Activated CD8-positive, alpha-beta memory T cell treated with anti-CD3 and anti-CD28 coated beads for 36 hours (primary cell): Measurements from ENCODE around the gene SPANXN3. TPM values are rescaled to one million over a fixed set of nuclear protein-coding genes. Genes with fewer than 3 reads are reported as not detected.
"Not testable (repeated sequence)": the region's sequence is repeated elsewhere in the genome, so short reads cannot be mapped to it uniquely, and the experiment has no call there.

Source experiments
- CTCF ChIA-PET: fragments of 350-600 bp; sonication (Branson Sonifier 250); formaldehyde crosslinking; loops from one replicate; lab custom pipeline; 2021; ENCODE audit warnings: antibody characterized with exemption; lab: Charles Lee
- POLR2A ChIA-PET: fragments of 350-600 bp; sonication (Branson Sonifier 250); formaldehyde crosslinking; loops from one replicate; lab custom pipeline; 2021; ENCODE audit warnings: antibody characterized with exemption; lab: Charles Lee
- total RNA-seq, 2 experiments: library from RNA; stranded (reverse); gene quantifications; one replicate each; pipeline ENCODE4 v1.2.3, GENCODE V29; 2021

Gene SPANXN3, protein sequence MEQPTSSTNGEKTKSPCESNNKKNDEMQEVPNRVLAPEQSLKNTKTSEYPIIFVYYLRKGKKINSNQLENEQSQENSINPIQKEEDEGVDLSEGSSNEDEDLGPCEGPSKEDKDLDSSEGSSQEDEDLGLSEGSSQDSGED
- not detected for total RNA-seq

DNA sequence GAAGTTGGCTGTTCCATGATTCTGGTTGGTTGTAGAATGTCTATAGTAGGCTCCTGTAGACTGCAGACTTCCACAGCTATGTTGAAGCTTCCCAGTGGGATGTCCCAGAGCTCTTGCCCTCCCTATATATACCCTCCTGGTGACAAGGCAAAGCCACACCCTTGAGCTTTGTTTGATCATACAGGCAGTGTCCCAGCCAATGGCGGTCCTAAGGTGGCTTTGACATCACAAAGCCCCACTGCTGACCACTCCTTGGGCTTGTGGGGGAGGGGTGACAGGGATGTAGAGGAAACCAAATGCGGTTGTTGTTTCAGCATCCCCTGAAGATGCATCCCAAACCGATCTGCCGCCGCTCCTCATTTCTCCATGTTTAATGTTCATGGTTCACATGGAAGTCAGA is at the start of gene SPANXN3:
Gene SPANXN3, minus strand, starts transcription at position 101 of the 400 bp plus-strand sequence. Its CDS starts 84 bp downstream, at position 17.
- POLR2A ChIA-PET, CTCF ChIA-PET: not testable (repeated sequence)

DNA sequence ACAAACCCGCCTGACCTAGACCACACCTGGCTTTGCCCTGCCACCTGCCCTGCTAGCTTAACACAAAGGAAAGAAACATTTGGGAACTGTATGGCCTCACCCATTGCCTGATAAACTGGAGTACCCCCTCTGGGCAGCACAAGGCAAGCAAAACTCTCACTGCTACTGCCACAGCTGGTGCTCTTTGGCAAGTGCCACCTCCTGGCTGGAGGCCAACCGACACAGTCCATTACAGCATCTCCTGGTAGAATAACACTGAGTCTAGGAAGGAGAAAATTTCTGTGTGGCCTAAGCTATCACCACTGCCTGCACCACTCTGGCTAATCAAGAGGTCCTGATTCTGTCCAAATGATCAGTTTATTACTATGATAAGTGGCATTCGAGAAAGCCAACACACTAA is 18.9 kb upstream of the SPANXN3 start:
- ChIA-PET POLR2A (no interaction called here), CTCF (no interaction called here)

DNA sequence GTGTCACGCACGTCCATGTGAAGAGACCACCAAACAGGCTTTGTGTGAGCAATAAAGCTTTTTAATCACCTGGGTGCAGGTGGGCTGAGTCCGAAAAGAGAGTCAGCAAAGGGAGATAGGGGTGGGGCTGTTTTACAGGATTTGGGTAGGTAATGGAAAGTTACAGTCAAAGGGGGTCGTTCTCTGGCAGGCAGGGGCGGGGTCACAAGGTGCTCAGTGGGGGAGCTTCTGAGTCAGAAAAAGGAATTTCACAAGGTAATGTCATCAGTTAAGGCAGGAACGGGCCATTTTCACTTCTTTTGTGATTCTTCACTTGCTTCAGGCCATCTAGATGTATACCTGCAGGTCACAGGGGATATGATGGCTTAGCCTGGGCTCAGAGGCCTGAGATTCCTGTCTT is 15.1 kb downstream of the SPANXN3 start:
- POLR2A ChIA-PET = not testable (repeated sequence)

DNA sequence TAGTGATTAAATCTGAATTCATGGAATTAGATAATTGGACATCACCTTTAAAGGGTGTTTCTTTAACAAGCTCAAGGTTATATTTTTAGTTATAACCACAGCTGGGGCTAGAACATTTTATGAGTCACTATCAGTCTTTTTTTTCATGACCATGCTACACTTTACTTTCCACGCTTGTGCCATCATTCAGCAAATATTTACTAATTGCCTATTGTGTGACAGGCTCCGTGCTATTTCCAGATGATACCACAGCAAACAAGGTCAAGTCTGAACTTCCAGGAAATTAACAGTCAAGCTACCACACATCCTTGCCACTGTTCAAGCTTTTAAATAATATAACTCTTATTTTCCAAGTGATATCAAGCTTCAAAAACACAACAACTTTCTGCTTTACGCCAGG is 16.5 kb downstream of the SPANXN3 start:
- CTCF ChIA-PET = no interaction called here
- POLR2A ChIA-PET = no interaction called here

More for the DNA sequence above, 15.1 kb downstream of the SPANXN3 start:
- CTCF ChIA-PET = not testable (repeated sequence)

DNA sequence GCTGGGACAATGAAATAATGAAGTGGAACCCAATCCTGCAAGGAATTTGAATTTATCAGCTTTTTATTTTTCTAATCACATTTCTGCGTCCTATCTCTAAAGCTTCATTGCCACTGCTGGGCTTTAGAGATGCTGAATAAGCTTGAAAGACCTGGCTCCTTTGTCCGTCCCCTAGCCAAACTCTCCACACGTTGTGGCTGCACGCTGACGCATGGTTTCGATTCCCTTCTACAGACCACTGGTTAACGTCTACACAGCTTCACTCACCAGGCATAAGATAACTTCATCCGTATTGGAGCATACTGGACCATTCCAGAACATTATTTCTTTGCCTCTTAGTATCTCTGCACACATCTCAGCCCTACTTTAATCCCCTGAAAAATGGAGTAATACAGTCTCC is 31.2 kb downstream of the SPANXN3 start:
- CTCF ChIA-PET = no interaction called here
- POLR2A ChIA-PET = no interaction called here

DNA sequence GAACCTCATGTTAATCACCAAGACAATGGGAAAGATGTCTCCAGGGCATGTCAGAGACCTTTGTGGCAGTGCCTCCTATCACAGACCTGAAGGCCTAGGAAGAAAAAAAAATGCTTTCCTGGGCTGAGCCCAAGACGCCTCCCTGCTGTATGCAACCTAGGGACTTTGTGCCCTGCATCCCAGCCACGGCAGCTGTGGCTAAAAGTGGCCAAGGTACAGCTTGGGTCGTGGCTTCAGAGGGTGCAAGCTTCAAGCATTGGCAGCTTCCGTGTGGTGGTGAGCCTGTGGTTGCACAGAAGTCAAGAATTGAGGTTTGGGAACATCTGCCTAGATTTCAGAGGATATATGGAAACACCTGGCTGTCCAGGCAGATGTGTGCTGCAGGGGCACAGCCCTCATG is 40.5 kb downstream of the SPANXN3 start:
- ChIA-PET CTCF (no interaction called here), POLR2A (no interaction called here)

DNA sequence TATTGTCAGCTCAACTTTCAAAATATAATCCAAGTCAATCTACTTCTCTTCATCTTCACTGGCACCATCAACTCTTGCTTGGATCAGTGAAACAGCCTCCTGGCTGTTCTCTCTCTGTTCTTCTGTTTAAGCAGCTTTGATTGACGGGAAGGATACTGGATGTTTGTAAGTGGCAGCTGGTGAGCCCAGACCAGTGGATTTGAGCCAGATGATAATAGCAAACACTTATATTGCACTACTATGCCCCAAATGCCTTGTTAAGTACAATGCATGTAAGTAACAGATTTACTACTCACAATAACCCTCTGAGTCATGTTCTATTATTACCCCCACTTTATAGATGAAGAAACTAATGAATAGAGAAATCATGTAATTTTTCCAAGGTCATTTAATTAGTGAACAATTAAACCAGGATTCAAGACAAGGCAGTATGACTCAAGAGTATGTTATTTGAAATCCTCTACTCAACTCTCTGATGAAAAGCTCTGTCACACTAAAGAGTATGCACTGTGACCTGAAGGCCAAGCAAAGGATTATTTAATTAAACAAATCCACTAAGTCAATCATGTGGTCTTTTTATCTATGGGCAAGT is 44.8 kb downstream of the SPANXN3 start:
- POLR2A ChIA-PET = no interaction called here
- CTCF ChIA-PET = no interaction called here

DNA sequence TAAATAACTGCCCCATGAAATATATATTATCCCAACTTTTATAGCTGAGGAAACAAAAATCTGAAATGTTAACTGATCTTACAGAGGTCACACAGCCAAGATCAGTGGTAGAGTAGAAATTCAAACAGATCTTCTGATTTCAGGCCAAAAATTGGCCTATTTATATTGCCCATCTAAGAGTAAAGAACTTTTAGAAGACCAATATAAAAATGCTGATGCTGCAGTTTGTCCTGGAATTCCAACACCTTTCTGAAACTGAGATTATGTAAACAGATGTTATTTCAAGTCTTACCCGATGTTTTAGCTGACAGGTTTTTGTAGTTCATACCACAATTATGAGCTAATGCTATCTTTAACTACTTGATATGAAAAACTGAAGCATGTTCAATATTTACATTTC is 51.1 kb downstream of the SPANXN3 start:
- POLR2A ChIA-PET = no interaction called here
- CTCF ChIA-PET = no interaction called here

DNA sequence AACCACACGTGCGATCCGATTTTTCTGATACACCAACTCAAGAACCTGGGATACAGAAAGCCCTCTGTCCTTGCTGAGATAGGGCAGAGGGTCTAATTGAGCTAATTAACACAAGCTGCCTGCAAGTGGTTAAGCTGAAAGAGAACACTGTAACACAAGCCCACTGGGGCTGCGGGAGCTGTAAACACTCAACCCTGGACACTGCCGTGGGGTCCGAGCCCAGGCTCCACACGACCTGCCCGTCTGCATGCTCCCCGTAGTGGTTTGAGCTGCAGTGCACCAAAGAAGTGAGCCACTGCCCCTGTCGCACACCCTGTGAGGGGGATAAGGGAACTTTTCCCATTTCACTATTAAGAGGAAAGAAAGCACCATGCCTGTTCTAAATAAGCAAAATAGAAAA is 54.6 kb downstream of the SPANXN3 start:
- POLR2A ChIA-PET = no interaction called here

DNA sequence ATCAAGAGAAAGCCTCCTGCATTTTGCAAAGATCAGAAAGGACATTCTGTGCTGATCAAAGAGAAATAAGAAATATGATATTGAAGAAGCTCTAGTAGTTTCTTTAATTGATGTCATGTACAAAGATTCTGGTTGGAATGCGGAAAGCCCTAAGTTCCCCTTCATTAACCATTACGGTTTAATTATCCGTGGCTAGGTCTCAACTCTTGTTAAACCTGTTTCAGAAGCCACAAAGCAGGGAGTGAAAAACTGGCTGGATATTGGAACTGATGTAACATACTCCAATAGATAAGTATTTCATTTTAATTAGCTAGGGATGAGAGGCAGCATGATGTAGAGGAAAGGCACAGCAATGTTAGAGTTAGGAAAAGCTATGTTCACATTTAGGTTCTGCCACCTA is 55.7 kb downstream of the SPANXN3 start:
- POLR2A ChIA-PET = no interaction called here
- CTCF ChIA-PET = no interaction called here

More for the DNA sequence above, 54.6 kb downstream of the SPANXN3 start:
- CTCF ChIA-PET = no interaction called here

Other genes with a start within 250 kb of the SPANXN3 start
- not detected for gene SLITRK4, start 118.6 kb upstream of the SPANXN3 start, total RNA-seq
- not detected for gene SPANXN2, start 203.3 kb upstream of the SPANXN3 start, total RNA-seq